Immature natural killer cell (primary cell): ENCODE data around the gene ACAP2. TPM values are rescaled to one million over a fixed set of nuclear protein-coding genes. Genes with fewer than 3 reads are reported as not detected.
"Not testable (repeated sequence)": the region's sequence is repeated elsewhere in the genome, so short reads cannot be mapped to it uniquely, and the experiment has no call there.

ENCODE experiments used
- DNase-seq, 3 donors: peaks; one replicate each; pipeline ENCODE4 v3.0.0; 2022; ENCODE audit warnings: mixed read lengths in 1 of 3
- H3K27ac Mint-ChIP-seq, 6 donors: one replicate each; pipeline ENCODE4 v1.8.0; 2020; ENCODE audit warnings: mixed read lengths in 6 of 6, mild to moderate bottlenecking in 5 of 6, inconsistent platforms in 4 of 6, moderate library complexity in 3 of 6
- H3K27me3 Mint-ChIP-seq, 3 donors: one replicate each; pipeline ENCODE4 v1.8.0; 2020 to 2021; ENCODE audit warnings: low read depth in 3 of 3, mild to moderate bottlenecking in 3 of 3, mixed read lengths in 3 of 3, moderate library complexity in 3 of 3, inconsistent platforms in 1 of 3
- H3K36me3 Mint-ChIP-seq, 3 donors: one replicate each; pipeline ENCODE4 v1.8.0; 2020; ENCODE audit warnings: mixed read lengths in 3 of 3, inconsistent platforms in 2 of 3, mild to moderate bottlenecking in 2 of 3
- H3K4me1 Mint-ChIP-seq, 2 donors: one replicate each; pipeline ENCODE4 v1.8.0; 2020; ENCODE audit warnings: inconsistent platforms in 2 of 2, mild to moderate bottlenecking in 2 of 2, mixed read lengths in 2 of 2, moderate library complexity in 1 of 2
- H3K4me3 Mint-ChIP-seq, 5 donors: one replicate each; pipeline ENCODE4 v1.8.0; 2020; ENCODE audit warnings: mild to moderate bottlenecking in 5 of 5, mixed read lengths in 5 of 5, inconsistent platforms in 3 of 5, moderate library complexity in 3 of 5
- H3K9me3 Mint-ChIP-seq, 6 donors: one replicate each; pipeline ENCODE4 v1.8.0; 2020; ENCODE audit warnings: mild to moderate bottlenecking in 6 of 6, mixed read lengths in 6 of 6, inconsistent platforms in 4 of 6, moderate library complexity in 3 of 6
- polyA plus RNA-seq, 3 donors: library from polyadenylated mRNA; unstranded; fragments of 300-500 nt; fragmentation: Illumina TruSeq; gene quantifications; one replicate each; pipeline ENCODE4 v1.2.3, GENCODE V29; 2021

ACAP2 gene
- polyA plus RNA-seq, 3 donors from 2014 or later = 41.0 to 74.1 (median 53.0) TPM

GRCh38 chr3:195246581-195246995, 196.2 kb downstream of the ACAP2 start:
- no peaks in the 10 kb centered on the region for H3K9me3 Mint-ChIP-seq
- H3K4me1 Mint-ChIP-seq = peaks cover 20 to 39% of the 10 kb centered on the region in 2 donors
- H3K4me3 Mint-ChIP-seq = no peak overlapping the region
- H3K27ac Mint-ChIP-seq = peak overlapping the region in 1 of 6 donors; percentile 54
- H3K27me3 Mint-ChIP-seq = peaks cover 0 to 4% (median 2%) of the 10 kb centered on the region in 3 donors
- H3K36me3 Mint-ChIP-seq = peaks cover 7 to 17% (median 8%) of the 10 kb centered on the region in 3 donors
- no peak for DNase-seq

DNA sequence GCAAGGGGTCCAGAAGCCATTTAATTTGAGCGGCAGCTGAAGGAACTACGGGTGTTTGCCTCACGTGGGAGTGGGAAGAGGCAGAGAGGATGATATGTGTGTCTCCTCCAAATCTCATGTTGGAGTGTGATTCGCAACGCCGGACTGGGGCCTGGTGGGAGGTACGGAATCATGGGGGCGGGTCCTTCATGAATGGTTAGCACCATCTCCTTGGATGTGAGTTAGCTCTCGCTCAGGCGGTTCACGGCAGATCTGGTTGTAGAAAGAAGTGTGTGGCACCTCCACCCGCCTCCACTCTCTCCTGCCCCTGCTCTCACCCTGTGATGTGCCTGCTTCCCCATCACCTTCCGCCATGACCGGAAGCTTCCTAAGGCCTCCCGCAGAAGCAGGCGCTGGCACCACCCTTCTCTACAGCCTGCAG, 197.3 kb downstream of the ACAP2 start:
- Mint-ChIP-seq H3K9me3 (no peaks in the 10 kb centered on the region), H3K4me3 (no peak overlapping the region), H3K4me1 (peaks cover 15 to 34% of the 10 kb centered on the region in 2 donors), H3K27ac (no peak overlapping the region), H3K27me3 (peaks cover 0 to 4% (median 2%) of the 10 kb centered on the region in 3 donors), H3K36me3 (peaks cover 8 to 17% (median 8%) of the 10 kb centered on the region in 3 donors)
- no peak for DNase-seq

DNA sequence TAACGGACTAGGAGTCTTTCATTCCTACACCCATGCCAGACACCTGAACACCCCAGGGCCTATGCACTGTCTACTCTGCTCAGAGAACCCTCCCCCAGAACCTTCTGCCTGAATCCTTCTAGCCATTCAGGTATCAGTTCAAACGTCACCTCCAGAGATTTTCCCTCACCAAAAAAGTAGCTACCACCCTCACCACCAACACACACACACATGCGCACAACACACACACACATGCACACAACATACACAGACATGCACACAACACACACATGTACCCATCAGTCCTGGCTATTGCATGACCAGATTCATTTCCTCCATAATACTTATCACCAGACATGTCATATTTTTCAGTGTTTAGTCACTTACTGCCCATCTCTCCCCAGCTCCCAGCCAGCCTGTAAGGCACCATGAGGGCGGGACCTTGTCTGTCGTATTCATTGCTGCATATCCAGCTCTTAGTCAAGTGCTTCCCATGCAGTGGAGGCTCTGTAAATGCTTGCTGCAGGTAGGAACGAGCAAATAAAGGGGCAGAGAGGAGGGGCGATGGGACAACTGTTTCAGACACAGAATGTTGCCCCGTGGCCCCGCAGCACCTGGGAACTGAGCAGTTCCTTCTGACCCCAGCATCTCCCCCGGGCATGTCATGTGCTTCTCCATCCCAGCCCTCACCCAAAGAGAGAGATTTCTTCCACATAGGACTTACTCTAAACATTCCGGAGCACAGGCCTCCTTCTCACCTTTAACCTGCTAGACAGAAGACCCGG, 201.0 kb downstream of the ACAP2 start:
- Mint-ChIP-seq H3K9me3 (no peaks in the 10 kb centered on the region), H3K36me3 (peaks cover 8 to 10% (median 8%) of the 10 kb centered on the region in 3 donors), H3K4me1 (peaks cover 17 to 36% of the 10 kb centered on the region in 2 donors), H3K27ac (peak overlapping the region in 1 of 6 donors; percentile 48), H3K27me3 (peaks cover 0 to 2% (median 2%) of the 10 kb centered on the region in 3 donors), H3K4me3 (no peak overlapping the region)
- DNase-seq = no peak

DNA sequence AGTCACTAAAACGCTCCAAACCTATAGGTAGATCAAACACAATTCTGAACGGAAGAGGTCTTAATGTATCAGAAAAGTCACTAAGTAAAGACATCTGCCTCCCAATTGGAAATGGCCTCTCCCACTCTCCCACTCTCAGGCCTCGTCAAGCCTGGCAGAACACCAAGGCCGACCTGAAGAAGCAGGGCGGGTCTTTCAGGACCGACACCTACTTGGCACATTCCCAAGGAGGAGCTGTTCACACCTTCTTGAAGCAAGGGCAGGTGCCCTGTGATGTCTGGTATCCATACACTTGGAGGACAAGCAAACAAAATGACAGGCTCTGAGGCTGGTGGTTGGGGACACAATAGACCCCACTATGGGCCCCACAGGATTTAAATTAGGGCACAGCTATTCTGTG, 201.9 kb downstream of the ACAP2 start:
- peaks cover 7 to 9% (median 9%) of the 10 kb centered on the region in 3 donors for H3K36me3 Mint-ChIP-seq
- H3K4me1 Mint-ChIP-seq = peaks cover 17 to 31% of the 10 kb centered on the region in 2 donors
- H3K4me3 Mint-ChIP-seq = no peak overlapping the region
- H3K9me3 Mint-ChIP-seq = no peaks in the 10 kb centered on the region
- peaks cover 0 to 2% (median 2%) of the 10 kb centered on the region in 3 donors for H3K27me3 Mint-ChIP-seq
- no peak overlapping the region for H3K27ac Mint-ChIP-seq
- no peak for DNase-seq

GRCh38 chr3:195240171-195240701, 202.6 kb downstream of the ACAP2 start:
- H3K4me1 Mint-ChIP-seq = peaks cover 17 to 29% of the 10 kb centered on the region in 2 donors
- no peak overlapping the region for H3K27ac Mint-ChIP-seq
- no peak for DNase-seq
- H3K27me3 Mint-ChIP-seq = peaks cover 0 to 2% (median 2%) of the 10 kb centered on the region in 3 donors
- no peak overlapping the region for H3K4me3 Mint-ChIP-seq
- H3K36me3 Mint-ChIP-seq = peaks cover 4 to 11% (median 10%) of the 10 kb centered on the region in 3 donors
- no peaks in the 10 kb centered on the region for H3K9me3 Mint-ChIP-seq

- Mint-ChIP-seq H3K4me3 (no peak overlapping the region), H3K4me1 (peaks cover 17 to 29% of the 10 kb centered on the region in 2 donors), H3K27ac (no peak overlapping the region), H3K36me3 (peaks cover 4 to 19% (median 10%) of the 10 kb centered on the region in 3 donors), H3K9me3 (no peaks in the 10 kb centered on the region), H3K27me3 (peaks cover 0 to 6% (median 4%) of the 10 kb centered on the region in 3 donors)
- no peak for DNase-seq
Observed at GRCh38 chr3:195239121-195239520, 203.7 kb downstream of the ACAP2 start.

GRCh38 chr3:195238586-195239118, 204.2 kb downstream of the ACAP2 start:
- H3K4me3 Mint-ChIP-seq = peak overlapping the region in 2 of 5 donors; percentile 2 to 64
- peaks cover 17 to 24% of the 10 kb centered on the region in 2 donors for H3K4me1 Mint-ChIP-seq
- peak overlapping the region in 1 of 6 donors; percentile 59 for H3K27ac Mint-ChIP-seq
- H3K36me3 Mint-ChIP-seq = peaks cover 4 to 16% (median 10%) of the 10 kb centered on the region in 3 donors
- no peak for DNase-seq
- H3K9me3 Mint-ChIP-seq = no peaks in the 10 kb centered on the region
- peaks cover 0 to 4% (median 4%) of the 10 kb centered on the region in 3 donors for H3K27me3 Mint-ChIP-seq

DNA sequence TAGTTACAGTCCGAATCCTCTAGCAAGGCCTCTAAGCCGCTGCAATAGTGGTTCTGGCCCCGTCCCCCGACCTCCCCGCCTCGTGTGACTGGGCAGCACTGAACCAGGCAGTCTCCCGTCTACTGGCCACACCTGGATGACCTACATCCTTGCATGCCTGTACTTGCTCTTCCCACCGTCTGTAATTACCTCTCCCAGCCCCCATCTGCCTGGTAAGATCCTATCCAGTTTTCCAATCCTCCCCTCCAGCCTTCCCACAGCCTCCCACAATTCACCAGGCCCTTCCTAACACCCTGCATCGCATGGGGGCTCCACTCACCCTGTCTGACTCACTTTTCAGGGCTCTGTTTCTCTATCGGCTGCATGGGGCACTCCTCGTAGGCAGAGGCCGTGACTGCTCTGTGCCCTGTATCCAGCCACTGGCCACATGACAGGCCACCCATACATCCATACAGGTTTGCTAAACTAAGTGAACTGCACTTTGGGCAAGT, 204.7 kb downstream of the ACAP2 start:
- Mint-ChIP-seq H3K27me3 (peaks cover 0 to 4% (median 4%) of the 10 kb centered on the region in 3 donors), H3K27ac (peak overlapping the region in 2 of 6 donors; percentile 11 to 59), H3K36me3 (peaks cover 4 to 16% (median 10%) of the 10 kb centered on the region in 3 donors), H3K4me1 (peaks cover 17 to 21% of the 10 kb centered on the region in 2 donors), H3K9me3 (no peaks in the 10 kb centered on the region), H3K4me3 (peak overlapping the region in 1 of 5 donors; percentile 64)
- DNase-seq = no peak

GRCh38 chr3:195236801-195237570, 205.8 kb downstream of the ACAP2 start:
- no peak for DNase-seq
- no peak overlapping the region for H3K27ac Mint-ChIP-seq
- peaks cover 15 to 21% of the 10 kb centered on the region in 2 donors for H3K4me1 Mint-ChIP-seq

GRCh38 chr3:195236076-195236798, 206.6 kb downstream of the ACAP2 start:
- H3K9me3 Mint-ChIP-seq = no peaks in the 10 kb centered on the region
- peaks cover 0 to 4% (median 4%) of the 10 kb centered on the region in 3 donors for H3K27me3 Mint-ChIP-seq
- H3K4me1 Mint-ChIP-seq = peaks cover 15 to 21% of the 10 kb centered on the region in 2 donors
- no peak overlapping the region for H3K4me3 Mint-ChIP-seq
- H3K36me3 Mint-ChIP-seq = peaks cover 0 to 12% (median 10%) of the 10 kb centered on the region in 3 donors
- DNase-seq = no peak
- H3K27ac Mint-ChIP-seq = no peak overlapping the region

More at GRCh38 chr3:195236801-195237570, 205.8 kb downstream of the ACAP2 start:
- no peak overlapping the region for H3K4me3 Mint-ChIP-seq
- no peaks in the 10 kb centered on the region for H3K9me3 Mint-ChIP-seq
- peaks cover 0 to 4% (median 4%) of the 10 kb centered on the region in 3 donors for H3K27me3 Mint-ChIP-seq
- peaks cover 4 to 12% (median 10%) of the 10 kb centered on the region in 3 donors for H3K36me3 Mint-ChIP-seq

- DNase-seq = no peak
- H3K4me3 Mint-ChIP-seq = no peak overlapping the region
- peaks cover 0 to 12% (median 10%) of the 10 kb centered on the region in 3 donors for H3K36me3 Mint-ChIP-seq
- peaks cover 6 to 19% of the 10 kb centered on the region in 2 donors for H3K4me1 Mint-ChIP-seq
- peaks cover 0 to 7% (median 6%) of the 10 kb centered on the region in 3 donors for H3K27me3 Mint-ChIP-seq
- no peak overlapping the region for H3K27ac Mint-ChIP-seq
- no peaks in the 10 kb centered on the region for H3K9me3 Mint-ChIP-seq
Observed at GRCh38 chr3:195230244-195230643, 212.6 kb downstream of the ACAP2 start.

DNA sequence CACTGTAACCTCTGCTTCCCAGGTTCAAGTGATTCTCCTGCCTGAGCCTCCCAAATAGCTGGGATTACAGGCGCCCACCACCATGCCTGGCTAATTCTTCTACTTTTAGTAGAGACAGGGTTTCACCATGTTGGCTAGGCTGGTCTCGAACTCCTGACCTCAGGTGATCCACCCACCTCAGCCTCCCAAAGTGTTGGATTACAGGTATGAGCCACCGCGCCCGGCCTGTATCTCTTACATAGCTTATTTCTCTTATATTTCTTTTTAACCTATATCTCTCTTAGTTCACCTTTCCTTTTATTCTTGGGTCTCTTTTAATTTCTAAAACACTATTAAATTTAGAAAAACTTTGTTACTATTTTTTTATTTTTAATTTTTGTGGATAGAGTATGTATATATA, 213.9 kb downstream of the ACAP2 start:
- not testable (repeated sequence) for H3K27me3 Mint-ChIP-seq, H3K4me3 Mint-ChIP-seq, H3K36me3 Mint-ChIP-seq, H3K9me3 Mint-ChIP-seq, H3K27ac Mint-ChIP-seq, DNase-seq
- peaks cover 6 to 19% of the 10 kb centered on the region in 2 donors for H3K4me1 Mint-ChIP-seq
